IPS-NIHi7 (cell line): ENCODE measurements around the gene CETN3.
"Not testable (repeated sequence)": the region's sequence is repeated elsewhere in the genome, so short reads cannot be mapped to it uniquely, and the experiment has no call there.

Experiments used
- DNase-seq: peaks from one replicate; pipeline ENCODE4 v3.0.0; 2012; ENCODE audit warnings: mixed read lengths; ENCODE audit errors: extremely low spot score

CETN3 gene

GRCh38 chr5:90383903-90384302, 25.7 kb downstream of the CETN3 start:
- DNase-seq: no peak

GRCh38 chr5:90381213-90381929, 28.2 kb downstream of the CETN3 start:
- DNase-seq: no peak

GRCh38 chr5:90379652-90380051, 29.9 kb downstream of the CETN3 start:
- no peak for DNase-seq

- no peak for DNase-seq
Observed at GRCh38 chr5:90378752-90379151, 30.8 kb downstream of the CETN3 start.

- DNase-seq: not testable (repeated sequence)
Observed at GRCh38 chr5:90371269-90371668, 38.3 kb downstream of the CETN3 start.

GRCh38 chr5:90368454-90369246, 40.9 kb downstream of the CETN3 start:
- no peak for DNase-seq

- DNase-seq: no peak
Observed at GRCh38 chr5:90367879-90368278, 41.7 kb downstream of the CETN3 start.

- no peak for DNase-seq
Observed at GRCh38 chr5:90366948-90367347, 42.6 kb downstream of the CETN3 start.

GRCh38 chr5:90365328-90365727, 44.2 kb downstream of the CETN3 start:
- DNase-seq: no peak

- no peak for DNase-seq
Observed at GRCh38 chr5:90359073-90359920, 50.3 kb downstream of the CETN3 start.

- DNase-seq: no peak
Observed at GRCh38 chr5:90356622-90357021, 52.9 kb downstream of the CETN3 start.

- no peak for DNase-seq
Observed at GRCh38 chr5:90356176-90356575, 53.4 kb downstream of the CETN3 start.

- no peak for DNase-seq
Observed at GRCh38 chr5:90355635-90356034, 53.9 kb downstream of the CETN3 start.

GRCh38 chr5:90353254-90353653, 56.3 kb downstream of the CETN3 start:
- DNase-seq: no peak

- DNase-seq: no peak
Observed at GRCh38 chr5:90351101-90351500, 58.5 kb downstream of the CETN3 start.

- no peak for DNase-seq
Observed at GRCh38 chr5:90347462-90347861, 62.1 kb downstream of the CETN3 start.

GRCh38 chr5:90345684-90346083, 63.9 kb downstream of the CETN3 start:
- DNase-seq: no peak

- no peak for DNase-seq
Observed at GRCh38 chr5:90344689-90345088, 64.9 kb downstream of the CETN3 start.

GRCh38 chr5:90343731-90344130, 65.8 kb downstream of the CETN3 start:
- DNase-seq: not testable (repeated sequence)

GRCh38 chr5:90342576-90342975, 67.0 kb downstream of the CETN3 start:
- no peak for DNase-seq
